Measurements from ENCODE around the gene SUMO1.
"Not testable (repeated sequence)": the region's sequence is repeated elsewhere in the genome, so short reads cannot be mapped to it uniquely, and the experiment has no call there.

Gene SUMO1

DNA sequence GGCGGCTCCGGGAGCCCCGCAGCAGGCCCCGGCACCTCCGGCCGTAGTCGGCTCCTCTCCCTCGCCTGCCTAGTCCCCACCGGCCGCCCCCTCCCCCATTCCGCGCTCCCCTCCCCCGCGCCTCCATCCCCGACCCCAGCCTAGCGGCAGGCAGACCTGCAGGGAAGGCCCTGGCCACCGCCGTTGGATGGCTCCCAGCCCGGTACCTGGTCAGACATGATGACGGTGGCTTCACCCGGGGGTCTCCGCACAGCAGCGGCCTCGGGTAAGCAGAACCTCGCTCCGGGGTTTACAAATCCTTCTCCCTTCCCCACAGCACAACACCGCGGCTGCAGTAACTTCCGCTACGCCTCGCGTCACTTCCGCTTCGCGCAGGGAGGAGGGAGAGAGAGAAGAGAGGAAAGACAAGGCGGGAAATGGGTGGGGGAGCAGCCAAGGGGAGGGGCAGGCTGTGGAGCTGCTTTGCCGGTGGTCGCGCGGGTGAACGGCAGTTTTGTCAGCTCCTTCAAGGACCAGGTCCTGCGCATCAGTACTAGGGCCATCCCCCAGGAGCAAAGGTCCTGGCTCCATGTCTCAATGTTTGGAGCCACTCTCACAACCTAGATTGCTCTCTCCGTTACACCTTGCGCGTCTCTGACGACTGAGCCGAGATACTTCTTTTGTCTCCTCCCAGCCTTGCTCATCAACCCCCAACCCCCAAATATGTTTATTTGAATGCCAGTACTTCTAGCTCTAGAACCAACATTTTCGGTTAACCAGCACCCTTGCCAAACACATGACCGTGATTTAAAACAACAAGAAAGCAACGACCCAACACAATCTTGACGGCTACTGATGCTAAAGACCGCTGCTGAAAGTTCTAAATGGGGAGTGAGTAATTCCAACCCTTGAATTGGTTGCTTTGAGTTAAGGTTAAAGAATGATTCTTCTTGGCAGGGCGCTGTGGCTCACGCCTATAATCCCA lies at the start of gene SUMO1:
Gene SUMO1, minus strand, starts transcription at position 364 of the 964 bp plus-strand sequence. Its CDS starts 146 bp downstream, at position 218.
- peak; percentile 85 for DNase-seq

DNA sequence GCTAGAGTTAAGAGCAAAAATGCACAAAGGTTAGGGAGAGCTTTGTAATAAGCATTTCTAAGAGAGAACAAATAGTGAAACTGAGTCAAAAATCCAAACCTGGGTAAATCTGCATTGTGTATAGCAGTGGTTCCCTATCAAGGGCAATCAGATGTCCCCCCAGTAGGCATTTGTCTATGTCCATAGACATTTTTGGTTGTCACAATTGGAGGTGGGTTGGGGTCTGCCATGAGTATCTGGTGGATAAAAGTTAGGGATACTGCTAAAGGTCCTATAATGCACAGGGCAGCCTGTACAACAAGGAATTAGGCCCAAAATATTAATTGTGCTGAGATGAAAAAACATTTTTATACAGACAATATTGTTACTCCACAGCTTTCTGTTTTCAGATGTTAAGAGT lies 48.2 kb upstream of the SUMO1 start:
- no peak for DNase-seq

DNA sequence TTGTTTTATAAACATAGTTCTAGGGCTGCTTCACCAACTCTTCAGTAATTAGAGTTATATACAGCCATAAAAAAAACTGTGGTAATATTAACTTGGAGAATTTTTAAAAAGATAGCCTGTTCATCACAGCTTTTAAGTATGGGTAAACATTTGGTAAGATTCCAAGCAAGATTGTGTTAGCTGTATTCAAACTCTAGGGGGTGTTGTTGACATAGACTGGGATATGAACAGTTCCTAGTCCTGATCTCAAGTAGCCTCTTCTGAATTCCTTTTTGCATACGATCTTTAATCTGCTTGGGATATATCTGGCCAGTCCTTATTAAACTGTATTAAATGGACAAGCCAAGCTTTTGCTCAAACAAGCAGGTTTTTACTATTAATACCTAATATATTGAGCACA lies 40.5 kb upstream of the SUMO1 start:
- DNase-seq, result peak; percentile 34

DNA sequence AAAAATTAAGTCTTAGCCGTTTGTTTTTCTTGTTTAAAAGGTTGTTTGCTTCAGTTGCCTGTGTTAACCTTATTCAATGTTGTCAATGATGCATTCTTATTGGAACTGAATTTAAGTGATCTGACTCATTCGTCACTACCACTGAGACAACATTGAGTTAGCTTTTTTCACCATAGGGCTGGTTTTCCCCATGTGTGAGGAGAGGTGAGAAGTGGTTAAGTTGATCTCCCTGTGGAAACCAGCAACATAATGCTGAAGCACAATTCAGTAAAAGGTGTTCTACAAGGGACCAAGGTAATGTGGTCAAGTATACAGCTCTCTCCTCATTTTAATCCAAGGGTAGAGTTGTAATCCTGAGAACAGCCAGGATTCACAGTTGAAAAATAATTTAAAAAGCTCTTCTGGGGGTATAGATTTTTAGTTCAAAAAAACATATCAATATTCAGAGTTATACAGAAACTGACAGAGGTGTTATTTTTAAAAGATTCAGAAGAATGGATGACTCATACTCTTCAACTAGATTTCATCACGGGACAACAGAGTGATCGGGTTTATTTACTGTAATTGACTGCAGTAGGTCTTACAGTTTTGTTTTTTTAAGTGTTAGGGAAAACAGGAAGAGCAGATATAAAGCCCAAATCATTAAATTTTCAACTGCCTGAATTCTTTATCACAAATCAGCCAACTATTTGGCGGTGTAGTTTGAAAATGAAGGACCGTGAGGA lies 39.8 kb upstream of the SUMO1 start:
- peak; percentile 53 for DNase-seq

DNA sequence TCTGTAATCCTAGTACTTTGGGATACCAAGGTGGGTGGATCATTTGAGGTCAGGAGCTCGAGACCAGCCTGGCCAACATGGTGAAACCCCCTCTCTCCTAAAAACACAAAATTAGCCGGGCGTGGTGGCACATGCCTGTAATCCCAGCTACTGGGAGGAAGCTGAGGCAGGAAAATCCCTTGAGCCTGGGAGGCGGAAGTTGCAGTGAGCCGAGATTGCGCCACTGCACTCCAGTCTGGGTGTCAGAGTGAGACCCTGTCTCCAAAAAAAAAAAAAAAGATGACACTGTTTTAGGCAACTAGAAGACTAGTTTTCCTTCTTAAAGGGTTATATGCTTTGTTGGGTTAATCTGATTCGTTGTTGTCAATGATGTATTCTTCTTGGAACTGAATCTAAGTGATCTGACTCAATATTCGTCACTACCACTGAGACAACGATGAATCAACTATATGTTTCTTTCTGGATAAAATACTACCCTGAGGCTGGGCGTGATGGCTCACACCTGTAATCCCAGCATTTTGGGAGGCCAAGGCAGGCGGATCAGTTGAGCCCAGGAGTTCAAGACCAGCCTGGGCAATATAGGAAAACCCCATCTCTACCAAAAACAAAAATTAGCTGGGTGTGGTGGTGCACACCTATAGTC lies 37.8 kb upstream of the SUMO1 start:
- not testable (repeated sequence) for DNase-seq

DNA sequence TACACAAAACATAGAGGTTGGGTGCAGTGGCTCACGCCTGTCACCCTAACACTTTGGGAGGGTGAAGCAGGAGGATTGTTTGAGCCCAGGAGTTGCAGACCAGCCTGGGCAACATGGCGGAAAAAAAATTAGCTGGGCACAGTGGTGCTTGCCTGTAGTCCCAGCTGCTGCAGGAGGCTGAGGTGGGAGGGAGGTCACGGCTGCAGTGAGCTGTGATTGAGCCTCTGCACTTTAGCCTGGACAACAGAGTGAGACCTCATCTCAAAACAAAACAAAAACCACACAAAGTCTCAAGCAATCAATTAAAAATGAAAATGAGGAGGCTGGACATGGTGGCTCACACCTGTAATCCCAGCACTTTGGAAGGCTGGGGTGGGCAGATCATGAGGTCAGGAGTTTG lies 32.1 kb upstream of the SUMO1 start:
- DNase-seq, result no peak

DNA sequence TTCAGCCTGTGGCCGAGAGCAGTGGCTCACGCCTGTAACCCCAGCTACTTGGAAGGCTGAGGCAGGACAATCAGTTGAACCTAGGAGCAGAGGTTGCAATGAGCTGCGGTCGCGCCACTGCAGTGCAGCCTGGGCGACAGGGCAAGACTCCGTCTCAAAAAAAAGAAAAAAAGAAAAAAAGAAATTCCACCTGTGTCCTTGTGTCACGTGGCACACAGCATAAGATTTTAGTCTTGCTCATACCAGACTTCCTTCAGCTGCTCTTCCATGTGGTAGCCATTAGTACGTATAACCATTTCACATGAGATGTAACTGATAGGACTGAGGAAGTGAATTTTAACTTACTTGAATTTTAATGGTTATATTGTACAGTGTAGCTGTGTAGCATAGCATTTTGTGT lies 31.2 kb upstream of the SUMO1 start:
- peak; percentile 28 for DNase-seq

DNA sequence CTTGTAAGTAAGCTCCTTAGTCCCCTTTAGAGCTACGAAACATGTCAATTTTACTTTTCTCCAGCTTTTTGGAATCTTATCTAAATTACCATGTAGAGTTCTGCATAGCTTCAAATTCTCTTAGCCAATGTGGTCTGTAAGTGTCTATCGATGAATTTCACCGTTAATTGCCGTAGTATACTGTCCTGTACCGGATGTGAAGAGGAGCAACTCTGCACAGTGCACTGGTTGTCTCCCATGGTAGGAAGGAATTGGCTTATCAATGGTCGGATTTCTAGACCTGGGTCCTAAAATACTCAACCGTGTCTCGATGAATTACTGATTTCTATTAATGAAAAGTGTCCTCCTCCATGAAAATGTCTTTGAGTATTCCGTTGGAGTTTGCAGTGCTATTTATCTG lies 29.1 kb upstream of the SUMO1 start:
- DNase-seq, result no peak

DNA sequence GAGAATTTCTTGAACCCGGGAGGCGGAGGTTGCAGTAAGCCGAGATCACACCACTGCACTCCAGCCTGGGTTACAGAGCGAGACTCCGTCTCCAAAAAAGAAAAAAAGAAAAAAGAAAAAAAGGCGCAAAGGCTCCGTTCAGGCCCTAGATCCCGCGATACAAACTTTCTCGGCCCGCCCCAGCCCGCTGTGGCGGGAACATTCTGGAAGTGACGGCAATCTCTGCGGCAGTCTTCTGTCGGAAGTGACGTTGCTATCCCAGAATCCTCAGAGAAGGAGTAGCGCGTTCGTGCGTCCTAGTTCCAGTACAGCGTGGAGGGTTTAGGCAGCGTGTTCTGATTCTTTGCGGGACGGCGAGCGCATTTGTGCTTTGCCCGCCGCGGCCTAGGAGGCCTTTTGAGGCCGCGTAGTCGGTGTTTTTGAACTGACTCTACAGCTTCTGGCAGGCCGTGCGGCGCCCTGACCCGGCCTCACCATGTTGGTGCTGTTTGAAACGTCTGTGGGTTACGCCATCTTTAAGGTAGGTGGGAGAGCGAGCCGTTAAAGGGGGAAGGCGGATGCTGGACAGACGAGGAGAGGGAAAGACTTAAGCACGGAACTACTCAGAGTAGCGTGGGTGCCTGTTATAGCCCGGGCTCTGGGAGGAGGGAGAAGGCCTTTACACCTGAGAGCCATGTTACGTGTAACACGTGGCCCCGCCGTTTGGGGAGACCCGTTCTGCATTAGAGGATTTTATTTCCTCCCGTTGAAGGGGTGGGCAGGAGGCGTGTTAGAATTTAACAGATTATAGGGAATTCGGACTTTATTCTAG lies 27.3 kb upstream of the SUMO1 start, which contains the start of gene NOP58:
Gene NOP58, plus strand, starts transcription at position 297 of the 811 bp plus-strand sequence. Its CDS starts 179 bp downstream, at position 476.
- DNase-seq, result peak; percentile 95

DNA sequence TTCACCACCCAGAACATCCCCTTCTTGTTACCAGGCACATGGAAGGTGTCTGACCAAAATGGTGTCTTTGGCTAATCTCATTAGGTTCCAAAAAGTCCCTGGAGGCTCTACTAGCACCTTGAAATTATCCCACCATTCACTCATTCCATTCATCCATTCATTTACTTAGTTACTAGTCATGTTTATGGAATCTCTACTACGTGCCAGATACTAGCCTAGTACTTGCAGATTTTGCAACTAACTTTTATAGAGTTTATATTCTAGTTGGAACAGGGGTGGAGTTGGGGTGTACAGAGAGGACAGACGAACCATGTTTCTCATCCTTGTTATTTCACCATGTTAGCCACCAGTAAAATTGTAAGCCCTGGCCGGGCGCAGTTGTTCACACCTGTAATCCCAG lies 23.1 kb upstream of the SUMO1 start:
- no peak for DNase-seq

DNA sequence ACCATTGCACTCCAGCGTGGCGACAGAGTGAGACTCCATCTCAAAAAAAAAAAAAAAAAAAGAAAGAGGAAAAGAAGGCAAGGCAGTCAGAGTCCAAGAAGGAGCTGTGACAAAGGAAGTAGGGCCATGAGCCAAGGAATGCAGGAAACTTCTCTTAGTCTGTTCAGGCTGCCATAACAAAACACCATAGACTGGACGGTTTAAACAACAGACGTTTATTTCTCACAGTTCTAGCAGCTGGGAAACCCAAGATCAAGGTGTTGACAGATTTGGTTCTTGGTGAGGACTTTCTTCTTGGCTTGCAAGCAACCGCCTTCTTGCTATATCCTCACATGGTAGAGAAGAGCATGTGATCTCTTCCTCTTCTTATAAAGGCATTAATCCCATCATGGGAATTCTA lies 13.1 kb upstream of the SUMO1 start:
- DNase-seq, result no peak

DNA sequence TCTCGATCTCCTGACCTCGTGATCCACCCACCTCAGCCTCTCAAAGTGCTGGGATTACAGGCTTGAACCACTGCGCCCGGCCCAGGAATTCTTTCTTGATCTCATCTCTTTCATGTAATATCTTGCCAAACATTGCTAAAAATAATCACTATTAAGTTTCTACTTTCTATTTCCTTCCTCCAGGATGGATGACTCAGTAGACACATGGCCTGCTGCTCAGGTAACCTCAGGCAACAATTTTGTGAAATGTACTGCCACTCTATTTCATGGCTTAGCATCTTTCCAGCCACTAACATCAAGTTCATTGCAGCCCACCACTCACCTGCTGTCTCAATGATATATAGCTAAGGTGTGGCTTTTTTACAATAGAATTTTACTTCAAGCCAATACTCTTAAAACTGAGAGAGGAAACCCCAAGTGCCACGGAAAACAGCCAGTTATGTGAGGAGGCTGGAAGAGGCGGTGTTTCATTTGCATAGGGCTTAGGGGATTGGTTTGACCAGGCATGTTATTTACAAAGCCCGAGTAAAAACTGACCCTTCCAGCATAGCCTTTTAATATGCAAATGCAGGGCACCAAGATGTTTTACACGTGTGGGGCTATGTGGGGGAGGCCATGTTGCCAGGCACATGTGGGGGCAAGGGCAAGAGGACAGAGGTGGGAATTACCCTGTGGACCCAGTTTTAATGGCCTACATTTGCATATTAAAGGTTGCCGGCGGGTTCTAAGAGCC lies 11.3 kb upstream of the SUMO1 start:
- no peak for DNase-seq

DNA sequence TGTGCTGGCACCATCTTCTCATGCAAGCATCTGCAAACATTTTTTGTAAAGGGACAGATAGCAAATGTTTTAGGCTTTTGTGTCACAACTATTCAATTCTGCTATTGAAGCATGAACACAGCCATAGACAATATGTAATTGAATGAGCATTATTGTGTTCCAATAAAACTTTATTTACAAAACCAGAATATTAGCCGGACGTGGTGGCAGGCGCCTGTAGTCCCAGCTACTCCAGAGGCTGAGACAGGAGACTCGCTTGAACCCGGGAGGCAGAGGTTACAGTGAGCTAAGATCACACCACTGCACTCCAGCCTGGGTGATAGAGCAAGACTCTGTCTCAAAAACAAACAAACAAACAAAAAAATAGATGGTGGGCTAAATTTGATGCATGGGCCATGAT lies 9.3 kb upstream of the SUMO1 start:
- DNase-seq, result not testable (repeated sequence)

DNA sequence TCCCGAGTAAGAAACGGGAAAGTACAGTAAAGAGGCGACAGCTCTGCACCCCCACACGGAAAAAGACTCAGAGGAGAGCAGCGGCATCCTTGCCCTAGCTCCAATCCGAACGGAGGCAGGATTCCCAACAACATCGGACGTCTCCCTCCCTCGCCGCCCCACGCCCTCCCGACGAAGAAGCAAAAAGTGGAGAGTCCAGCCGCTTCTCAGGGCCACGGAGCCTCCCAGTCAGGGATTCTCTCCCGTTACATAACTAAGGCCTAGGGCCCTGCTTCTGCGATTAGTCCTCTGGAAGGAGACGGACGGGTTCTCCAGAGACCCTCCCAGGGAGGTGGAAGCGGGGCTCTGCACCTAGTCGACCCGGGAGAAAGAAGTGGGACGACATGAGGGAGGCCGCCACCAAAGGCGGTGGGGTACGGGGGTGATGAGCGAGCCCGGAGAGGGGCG lies 587 bp downstream of the SUMO1 start:
- DNase-seq, result no peak

DNA sequence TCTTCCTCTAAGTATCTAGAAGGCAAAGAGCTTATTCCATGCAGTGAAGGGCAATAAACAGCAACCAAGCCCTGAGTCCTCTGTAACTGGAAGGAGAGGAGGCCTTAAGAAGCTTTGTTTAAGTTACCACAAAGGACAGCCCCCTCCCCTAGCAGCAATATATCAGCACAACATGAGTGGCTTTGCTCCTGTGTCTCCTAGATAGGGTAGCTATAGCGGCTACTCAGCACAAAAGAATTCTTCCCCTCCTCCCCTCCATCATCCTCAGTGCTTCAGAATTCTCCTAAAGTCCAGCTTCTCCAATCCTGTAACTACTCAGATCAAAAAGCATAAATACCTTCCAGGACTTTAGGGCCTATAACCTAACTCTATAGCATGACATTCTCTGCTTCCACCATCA lies 16.5 kb downstream of the SUMO1 start:
- no peak for DNase-seq

DNA sequence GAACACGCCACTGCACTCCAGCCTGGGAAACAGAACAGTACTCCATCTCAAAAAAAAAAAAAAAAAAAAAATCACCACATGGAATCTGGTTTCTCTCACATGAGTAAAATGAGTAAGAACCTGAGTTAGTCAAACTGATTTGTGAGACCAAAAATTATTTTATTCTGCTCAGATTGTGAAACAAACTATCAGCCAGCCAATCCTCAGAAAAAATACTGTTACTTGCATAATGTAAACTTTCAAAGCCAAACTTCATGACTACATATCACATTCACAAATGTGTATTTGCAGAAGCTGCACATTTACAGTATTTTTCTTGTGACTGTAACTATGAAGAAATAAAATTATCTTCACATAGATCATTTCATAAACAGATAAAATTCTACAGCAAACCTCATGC lies 23.2 kb downstream of the SUMO1 start:
- no peak for DNase-seq

DNA sequence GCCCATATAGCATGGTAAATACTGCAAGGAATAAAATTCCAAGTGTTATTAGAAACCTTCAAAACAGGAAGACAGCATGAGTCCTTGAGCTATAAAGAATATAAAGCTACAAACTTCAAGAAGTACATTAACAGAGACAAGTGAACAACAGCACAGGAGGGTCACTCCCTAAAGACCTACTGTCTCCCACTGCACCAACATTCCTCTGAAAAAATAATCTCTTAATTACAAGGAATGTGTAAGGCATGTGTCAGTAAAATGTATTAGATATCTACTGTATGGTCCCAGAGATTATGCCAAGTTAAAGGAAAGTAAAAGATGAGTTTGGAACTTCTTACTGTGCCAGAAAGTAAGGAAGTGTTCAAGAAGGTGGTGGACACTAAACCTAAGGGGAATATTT lies 29.9 kb downstream of the SUMO1 start:
- no peak for DNase-seq

DNA sequence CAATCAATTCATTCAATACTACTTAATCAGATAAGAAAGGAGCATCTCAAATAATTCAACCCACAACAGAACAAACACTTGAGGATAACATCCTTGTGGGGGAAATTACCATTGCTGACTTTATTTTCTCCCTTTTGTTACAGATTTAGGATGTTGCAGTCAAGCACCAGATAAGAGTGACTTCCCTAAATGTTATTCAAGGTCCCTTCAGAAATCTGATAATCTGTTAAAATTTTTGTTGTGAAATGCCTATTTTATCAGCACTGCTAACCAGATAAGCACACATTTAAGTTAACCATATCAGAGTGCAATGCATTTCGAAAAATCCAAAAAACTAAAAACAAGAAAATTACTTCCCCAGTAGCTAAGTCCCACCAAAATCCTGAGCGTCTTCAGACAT lies 33.5 kb downstream of the SUMO1 start:
- no peak for DNase-seq

DNA sequence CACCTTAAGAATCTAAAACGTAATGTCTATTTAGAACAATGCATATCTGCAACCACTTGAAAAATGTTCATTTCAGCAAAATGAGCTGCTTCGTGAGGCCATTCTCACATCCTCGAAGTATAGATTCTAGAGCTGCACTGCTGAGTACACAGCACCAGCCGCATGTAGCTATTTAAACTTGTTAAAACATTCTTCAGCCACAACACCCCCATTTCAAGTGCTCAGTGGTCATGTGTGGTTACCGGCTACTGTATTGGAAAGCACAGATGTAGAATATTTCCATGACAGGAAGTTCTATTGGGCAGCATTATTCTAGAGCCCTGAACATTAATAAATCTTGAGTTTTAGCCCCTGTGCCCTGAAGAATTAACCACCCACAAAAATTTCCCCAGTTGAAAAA lies 35.0 kb downstream of the SUMO1 start:
- DNase-seq, result no peak

DNA sequence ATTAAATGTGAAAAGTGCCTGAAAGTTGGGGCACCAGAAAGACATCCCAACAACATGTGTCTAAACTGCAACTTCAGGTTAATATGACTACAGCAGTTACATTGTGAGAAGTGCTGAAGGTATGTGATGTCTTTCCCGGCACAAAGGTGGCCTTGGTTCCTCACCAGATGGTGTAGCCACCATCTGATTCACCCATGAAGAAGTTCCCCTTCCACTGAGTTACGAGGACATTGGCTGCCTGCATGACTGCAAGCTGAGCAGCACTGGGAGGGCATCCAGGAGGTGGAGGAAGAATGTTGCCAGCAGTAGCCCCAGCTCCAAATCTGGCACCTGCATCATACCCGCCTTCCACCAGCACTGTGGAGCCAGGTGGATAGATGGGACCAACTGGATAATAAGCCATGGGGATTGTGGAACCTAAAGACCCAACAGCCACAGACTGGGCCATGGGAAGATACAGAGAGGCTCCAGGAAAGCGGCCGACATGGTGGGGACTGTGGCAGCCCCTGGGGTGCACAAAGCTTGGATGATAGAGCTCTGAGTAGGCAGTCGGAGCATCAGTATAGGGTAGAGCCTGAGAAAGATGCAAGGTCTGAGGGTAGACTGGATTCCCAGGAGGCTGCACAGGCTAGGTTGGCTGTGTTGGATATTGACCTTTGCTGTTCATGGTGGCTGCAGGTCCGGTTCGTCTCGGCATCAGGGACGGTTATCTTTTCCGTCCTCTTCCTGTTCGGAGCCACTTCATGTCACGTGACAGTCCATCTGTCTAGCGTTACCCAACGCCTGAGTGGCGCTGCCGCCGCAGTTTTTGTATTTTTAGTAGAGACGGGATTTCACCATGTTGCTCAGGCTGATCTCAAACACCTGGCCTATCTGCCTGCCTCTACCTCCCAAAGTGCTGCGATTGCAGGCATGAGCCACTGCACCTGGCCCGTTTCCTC lies 36.9 kb downstream of the SUMO1 start:
- no peak for DNase-seq

DNA sequence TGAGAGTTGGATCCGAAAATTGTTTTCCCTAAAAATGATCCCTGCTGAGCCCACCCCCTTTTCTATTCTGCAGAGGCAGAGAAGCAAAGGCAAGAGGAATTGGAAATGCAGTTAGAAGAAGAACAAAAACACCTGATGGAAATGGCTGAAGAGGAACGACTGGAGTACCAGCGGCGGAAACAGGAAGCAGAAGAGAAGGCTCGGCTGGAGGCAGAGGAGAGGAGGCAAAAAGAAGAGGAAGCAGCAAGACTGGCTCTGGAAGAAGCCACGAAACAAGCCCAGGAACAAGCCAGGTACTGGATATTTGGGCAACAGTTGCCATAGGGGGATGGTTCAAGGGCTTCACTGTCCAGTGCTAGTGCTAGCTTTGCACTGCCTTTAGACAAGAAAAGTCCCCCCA lies 41.7 kb downstream of the SUMO1 start:
- DNase-seq, result peak; percentile 44

All from MV-4-11 (cell line).